ENCODE data around the gene RAB28. TPM values are rescaled to one million over a fixed set of nuclear protein-coding genes. Genes with fewer than 3 reads are reported as not detected.

Gene RAB28
- total and polyA plus RNA-seq, 2 of the 8 experiments (the other 6 are each of a cell fraction or from before 2014, with no cell fraction given): 16.0 to 18.7 TPM

DNA sequence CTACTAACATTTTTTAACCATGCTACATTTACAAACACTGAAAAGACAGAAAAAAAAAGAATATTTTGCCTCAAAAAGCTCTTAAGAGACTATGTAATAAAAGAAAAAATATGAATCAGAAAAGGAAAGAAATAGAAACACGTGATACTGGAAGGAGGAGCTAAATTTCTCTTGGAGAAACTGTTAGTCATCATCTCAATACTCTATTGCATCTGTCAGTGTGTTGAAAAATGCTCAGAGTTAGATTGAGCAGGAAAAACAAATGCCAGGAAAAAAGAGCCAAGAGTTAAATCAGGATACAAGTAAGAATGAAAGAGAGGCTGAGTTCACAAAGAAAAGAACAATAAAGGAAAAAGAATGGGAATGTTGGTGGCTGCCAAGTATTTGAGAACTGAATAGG lies 2.6 kb downstream of the RAB28 start (continued):
- TF ChIP-seq, protein P1, sequence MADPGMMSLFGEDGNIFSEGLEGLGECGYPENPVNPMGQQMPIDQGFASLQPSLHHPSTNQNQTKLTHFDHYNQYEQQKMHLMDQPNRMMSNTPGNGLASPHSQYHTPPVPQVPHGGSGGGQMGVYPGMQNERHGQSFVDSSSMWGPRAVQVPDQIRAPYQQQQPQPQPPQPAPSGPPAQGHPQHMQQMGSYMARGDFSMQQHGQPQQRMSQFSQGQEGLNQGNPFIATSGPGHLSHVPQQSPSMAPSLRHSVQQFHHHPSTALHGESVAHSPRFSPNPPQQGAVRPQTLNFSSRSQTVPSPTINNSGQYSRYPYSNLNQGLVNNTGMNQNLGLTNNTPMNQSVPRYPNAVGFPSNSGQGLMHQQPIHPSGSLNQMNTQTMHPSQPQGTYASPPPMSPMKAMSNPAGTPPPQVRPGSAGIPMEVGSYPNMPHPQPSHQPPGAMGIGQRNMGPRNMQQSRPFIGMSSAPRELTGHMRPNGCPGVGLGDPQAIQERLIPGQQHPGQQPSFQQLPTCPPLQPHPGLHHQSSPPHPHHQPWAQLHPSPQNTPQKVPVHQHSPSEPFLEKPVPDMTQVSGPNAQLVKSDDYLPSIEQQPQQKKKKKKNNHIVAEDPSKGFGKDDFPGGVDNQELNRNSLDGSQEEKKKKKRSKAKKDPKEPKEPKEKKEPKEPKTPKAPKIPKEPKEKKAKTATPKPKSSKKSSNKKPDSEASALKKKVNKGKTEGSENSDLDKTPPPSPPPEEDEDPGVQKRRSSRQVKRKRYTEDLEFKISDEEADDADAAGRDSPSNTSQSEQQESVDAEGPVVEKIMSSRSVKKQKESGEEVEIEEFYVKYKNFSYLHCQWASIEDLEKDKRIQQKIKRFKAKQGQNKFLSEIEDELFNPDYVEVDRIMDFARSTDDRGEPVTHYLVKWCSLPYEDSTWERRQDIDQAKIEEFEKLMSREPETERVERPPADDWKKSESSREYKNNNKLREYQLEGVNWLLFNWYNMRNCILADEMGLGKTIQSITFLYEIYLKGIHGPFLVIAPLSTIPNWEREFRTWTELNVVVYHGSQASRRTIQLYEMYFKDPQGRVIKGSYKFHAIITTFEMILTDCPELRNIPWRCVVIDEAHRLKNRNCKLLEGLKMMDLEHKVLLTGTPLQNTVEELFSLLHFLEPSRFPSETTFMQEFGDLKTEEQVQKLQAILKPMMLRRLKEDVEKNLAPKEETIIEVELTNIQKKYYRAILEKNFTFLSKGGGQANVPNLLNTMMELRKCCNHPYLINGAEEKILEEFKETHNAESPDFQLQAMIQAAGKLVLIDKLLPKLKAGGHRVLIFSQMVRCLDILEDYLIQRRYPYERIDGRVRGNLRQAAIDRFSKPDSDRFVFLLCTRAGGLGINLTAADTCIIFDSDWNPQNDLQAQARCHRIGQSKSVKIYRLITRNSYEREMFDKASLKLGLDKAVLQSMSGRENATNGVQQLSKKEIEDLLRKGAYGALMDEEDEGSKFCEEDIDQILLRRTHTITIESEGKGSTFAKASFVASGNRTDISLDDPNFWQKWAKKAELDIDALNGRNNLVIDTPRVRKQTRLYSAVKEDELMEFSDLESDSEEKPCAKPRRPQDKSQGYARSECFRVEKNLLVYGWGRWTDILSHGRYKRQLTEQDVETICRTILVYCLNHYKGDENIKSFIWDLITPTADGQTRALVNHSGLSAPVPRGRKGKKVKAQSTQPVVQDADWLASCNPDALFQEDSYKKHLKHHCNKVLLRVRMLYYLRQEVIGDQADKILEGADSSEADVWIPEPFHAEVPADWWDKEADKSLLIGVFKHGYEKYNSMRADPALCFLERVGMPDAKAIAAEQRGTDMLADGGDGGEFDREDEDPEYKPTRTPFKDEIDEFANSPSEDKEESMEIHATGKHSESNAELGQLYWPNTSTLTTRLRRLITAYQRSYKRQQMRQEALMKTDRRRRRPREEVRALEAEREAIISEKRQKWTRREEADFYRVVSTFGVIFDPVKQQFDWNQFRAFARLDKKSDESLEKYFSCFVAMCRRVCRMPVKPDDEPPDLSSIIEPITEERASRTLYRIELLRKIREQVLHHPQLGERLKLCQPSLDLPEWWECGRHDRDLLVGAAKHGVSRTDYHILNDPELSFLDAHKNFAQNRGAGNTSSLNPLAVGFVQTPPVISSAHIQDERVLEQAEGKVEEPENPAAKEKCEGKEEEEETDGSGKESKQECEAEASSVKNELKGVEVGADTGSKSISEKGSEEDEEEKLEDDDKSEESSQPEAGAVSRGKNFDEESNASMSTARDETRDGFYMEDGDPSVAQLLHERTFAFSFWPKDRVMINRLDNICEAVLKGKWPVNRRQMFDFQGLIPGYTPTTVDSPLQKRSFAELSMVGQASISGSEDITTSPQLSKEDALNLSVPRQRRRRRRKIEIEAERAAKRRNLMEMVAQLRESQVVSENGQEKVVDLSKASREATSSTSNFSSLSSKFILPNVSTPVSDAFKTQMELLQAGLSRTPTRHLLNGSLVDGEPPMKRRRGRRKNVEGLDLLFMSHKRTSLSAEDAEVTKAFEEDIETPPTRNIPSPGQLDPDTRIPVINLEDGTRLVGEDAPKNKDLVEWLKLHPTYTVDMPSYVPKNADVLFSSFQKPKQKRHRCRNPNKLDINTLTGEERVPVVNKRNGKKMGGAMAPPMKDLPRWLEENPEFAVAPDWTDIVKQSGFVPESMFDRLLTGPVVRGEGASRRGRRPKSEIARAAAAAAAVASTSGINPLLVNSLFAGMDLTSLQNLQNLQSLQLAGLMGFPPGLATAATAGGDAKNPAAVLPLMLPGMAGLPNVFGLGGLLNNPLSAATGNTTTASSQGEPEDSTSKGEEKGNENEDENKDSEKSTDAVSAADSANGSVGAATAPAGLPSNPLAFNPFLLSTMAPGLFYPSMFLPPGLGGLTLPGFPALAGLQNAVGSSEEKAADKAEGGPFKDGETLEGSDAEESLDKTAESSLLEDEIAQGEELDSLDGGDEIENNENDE (IDR thresholded peaks at IDR 0.05; ENCODE audit: insufficient replicate concordance, low read length): no peak
- TF ChIP-seq, protein P2, sequence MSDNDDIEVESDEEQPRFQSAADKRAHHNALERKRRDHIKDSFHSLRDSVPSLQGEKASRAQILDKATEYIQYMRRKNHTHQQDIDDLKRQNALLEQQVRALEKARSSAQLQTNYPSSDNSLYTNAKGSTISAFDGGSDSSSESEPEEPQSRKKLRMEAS (IDR thresholded peaks at IDR 0.05): no peak
- TF ChIP-seq HDAC6 (IDR thresholded peaks at IDR 0.05; ENCODE audit: low read depth, low read length): no peak
- no peak for TF ChIP-seq CTCF (IDR thresholded peaks at IDR 0.05; ENCODE audit: control extremely low read depth in 1 of 3, insufficient read depth in 1 of 3, low read depth in 1 of 3, low read length in 3 of 3)
- TF ChIP-seq, protein P3, sequence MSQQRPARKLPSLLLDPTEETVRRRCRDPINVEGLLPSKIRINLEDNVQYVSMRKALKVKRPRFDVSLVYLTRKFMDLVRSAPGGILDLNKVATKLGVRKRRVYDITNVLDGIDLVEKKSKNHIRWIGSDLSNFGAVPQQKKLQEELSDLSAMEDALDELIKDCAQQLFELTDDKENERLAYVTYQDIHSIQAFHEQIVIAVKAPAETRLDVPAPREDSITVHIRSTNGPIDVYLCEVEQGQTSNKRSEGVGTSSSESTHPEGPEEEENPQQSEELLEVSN (IDR thresholded peaks at IDR 0.05): no peak
- TF ChIP-seq GTF2F1 (IDR thresholded peaks at IDR 0.05; ENCODE audit: borderline replicate concordance, low read depth, low read length): no peak

Measured in H1 (cell line).